Measurements from ENCODE around the gene TRIM40.
"Not testable (repeated sequence)": the region's sequence is repeated elsewhere in the genome, so short reads cannot be mapped to it uniquely, and the experiment has no call there.

The TRIM40 gene

DNA sequence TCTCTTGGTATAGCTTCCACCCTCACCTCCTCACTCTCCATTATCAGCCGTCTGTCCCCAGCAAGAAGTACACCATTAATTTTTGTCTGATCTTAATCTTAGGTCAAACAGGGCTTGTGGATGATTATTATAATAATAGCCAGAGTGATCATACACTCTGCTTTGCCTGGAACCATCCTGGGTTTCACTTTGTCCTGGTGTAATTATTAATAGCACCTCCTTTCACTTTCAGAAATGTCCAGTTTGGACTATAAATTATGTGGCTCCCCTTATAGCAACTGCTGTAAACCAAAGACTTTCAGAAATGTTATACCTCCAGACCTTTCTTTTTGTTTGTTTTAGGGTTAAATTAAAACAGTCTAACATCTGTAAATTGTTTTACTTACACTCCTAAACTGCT lies 22.1 kb upstream of the TRIM40 start:
- TF ChIP-seq, protein P1, sequence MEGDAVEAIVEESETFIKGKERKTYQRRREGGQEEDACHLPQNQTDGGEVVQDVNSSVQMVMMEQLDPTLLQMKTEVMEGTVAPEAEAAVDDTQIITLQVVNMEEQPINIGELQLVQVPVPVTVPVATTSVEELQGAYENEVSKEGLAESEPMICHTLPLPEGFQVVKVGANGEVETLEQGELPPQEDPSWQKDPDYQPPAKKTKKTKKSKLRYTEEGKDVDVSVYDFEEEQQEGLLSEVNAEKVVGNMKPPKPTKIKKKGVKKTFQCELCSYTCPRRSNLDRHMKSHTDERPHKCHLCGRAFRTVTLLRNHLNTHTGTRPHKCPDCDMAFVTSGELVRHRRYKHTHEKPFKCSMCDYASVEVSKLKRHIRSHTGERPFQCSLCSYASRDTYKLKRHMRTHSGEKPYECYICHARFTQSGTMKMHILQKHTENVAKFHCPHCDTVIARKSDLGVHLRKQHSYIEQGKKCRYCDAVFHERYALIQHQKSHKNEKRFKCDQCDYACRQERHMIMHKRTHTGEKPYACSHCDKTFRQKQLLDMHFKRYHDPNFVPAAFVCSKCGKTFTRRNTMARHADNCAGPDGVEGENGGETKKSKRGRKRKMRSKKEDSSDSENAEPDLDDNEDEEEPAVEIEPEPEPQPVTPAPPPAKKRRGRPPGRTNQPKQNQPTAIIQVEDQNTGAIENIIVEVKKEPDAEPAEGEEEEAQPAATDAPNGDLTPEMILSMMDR (IDR thresholded peaks at IDR 0.05; ENCODE audit: control insufficient read depth, extremely low read depth, insufficient read depth) = no peak
- no peak for DNase-seq (ENCODE audit: low read depth)
- H3K4me3 ChIP-seq (ENCODE audit: low read depth, low read length) = no peak overlapping the region

- no peak for DNase-seq (ENCODE audit: low read depth)
- no peak overlapping the region for H3K4me3 ChIP-seq (ENCODE audit: low read depth, low read length)
- TF ChIP-seq, protein P1 (IDR thresholded peaks at IDR 0.05; ENCODE audit: control insufficient read depth, extremely low read depth, insufficient read depth) = no peak
Measured at GRCh38 chr6:30116724-30117123, 19.2 kb upstream of the TRIM40 start.

DNA sequence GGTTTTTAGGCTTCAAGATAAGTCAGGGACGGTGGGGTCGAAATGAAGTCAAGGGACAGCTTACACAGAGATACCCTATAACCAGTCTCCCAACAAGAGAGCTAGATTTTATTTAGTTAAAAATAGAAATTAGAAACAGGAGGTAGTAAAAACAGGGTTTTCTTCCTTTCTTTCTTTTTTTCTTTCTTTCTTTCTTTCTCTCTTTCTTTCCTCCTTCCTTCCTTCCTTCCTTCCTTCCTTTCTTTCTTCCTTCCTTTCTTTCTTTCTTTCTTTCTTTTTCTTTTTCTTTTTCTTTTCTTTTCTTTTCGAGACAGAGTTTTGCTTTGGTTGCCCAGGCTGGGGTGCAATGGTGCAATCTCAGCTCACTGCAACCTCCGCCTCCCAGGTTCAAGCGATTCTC lies 17.2 kb upstream of the TRIM40 start:
- DNase-seq (ENCODE audit: low read depth); H3K4me3 ChIP-seq (ENCODE audit: low read depth, low read length): not testable (repeated sequence)

GRCh38 chr6:30121446-30122366 lies 14.2 kb upstream of the TRIM40 start:
- TF ChIP-seq, protein P1 (IDR thresholded peaks at IDR 0.05; ENCODE audit: control insufficient read depth, extremely low read depth, insufficient read depth) = no peak
- DNase-seq (ENCODE audit: low read depth) = no peak
- no peak overlapping the region for H3K4me3 ChIP-seq (ENCODE audit: low read depth, low read length)

DNA sequence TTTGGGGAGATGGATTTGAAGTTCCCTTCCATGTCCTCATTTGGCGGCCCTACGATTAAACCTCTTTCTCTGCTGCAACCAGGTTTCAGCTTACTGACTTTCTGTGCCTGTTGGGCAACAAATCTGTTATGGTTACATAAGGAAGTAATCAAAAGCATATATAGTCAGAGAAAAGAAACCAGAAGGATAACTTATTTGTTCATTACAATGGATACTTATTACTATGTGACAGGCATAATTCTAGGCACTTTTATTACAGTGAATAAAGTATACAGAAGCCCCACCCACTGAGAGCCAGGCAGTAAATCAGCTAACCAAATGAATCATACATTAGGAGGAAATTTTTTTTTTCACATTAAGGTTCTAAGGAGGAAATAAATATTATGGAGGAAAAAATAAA lies 13.4 kb upstream of the TRIM40 start:
- DNase-seq (ENCODE audit: low read depth) = no peak
- H3K4me3 ChIP-seq (ENCODE audit: low read depth, low read length) = no peak overlapping the region
- TF ChIP-seq, protein P1 (IDR thresholded peaks at IDR 0.05; ENCODE audit: control insufficient read depth, extremely low read depth, insufficient read depth) = no peak

DNA sequence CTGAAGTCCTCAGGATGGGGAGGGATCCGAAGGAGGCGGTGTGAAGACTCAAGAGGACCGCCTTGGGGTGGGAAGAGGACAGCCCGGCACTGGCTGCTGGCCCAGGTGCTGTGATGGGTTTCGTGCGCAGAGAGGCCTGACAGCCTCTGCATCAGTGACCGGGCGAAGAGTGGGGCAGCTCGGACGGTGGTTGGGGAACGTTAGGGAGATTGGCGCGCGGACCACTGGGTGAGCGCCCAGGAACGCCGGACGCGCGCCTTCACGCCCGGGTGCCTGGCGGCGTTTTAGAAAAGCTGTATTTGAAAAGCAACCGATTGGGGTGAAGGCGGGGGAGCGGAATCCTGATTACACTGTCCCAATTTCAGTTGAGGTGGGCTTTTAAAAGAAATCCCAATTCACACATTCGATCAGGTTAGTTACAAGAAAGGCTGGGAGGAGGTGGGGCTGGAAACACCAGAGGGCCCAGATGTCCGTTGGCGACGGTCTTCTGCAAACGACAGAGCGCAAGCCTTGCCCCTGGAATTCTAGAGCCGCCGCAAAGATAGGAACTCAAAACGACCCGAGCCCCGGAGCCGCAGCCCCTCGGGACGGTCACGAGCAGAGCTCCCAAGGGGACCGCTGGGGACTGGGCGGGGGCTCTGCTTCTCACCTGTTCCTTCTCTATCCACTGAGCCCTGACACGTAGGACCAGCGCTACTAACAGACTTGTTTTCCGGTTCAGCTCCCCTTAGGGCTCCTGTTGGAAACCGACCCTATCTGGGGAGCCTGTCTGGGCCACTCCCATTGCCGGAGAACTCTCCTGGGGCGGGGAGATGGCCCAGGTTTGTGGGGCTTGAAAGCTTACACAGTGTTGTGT lies 8.5 kb upstream of the TRIM40 start:
- DNase-seq (ENCODE audit: low read depth) = no peak
- TF ChIP-seq, protein P1 (IDR thresholded peaks at IDR 0.05; ENCODE audit: control insufficient read depth, extremely low read depth, insufficient read depth) = no peak
- no peak overlapping the region for H3K4me3 ChIP-seq (ENCODE audit: low read depth, low read length)

All from LNCaP clone FGC (cell line).